Sigmoid colon (tissue), 4 donors: ENCODE results near the gene U2SURP.

ENCODE experiments used
- POLR2A ChIP-seq, 2 donors: fragments of 450-650 bp; IDR thresholded peaks; one replicate each; pipeline ENCODE4 v1.6.1; 2016; ENCODE audit warnings: antibody characterized with exemption in 2 of 2, mild to moderate bottlenecking in 2 of 2, moderate library complexity in 2 of 2
- POLR2AphosphoS5 ChIP-seq, 4 donors: sonication (generic); formaldehyde crosslinking; IDR thresholded peaks; one replicate each; pipeline ENCODE4 v1.6.1; 2017; ENCODE audit warnings: antibody characterized with exemption in 4 of 4
- TF ChIP-seq, protein P1 (sequence below), 4 experiments: fragments of 450-650 bp in 3 of 4; fragments of 200-600 bp in 1 of 4; IDR thresholded peaks; one replicate each; pipeline ENCODE4 v1.5.1; 2016 to 2019; ENCODE audit warnings: antibody characterized with exemption in 4 of 4, mild to moderate bottlenecking in 3 of 4, moderate library complexity in 2 of 4

- TF ChIP-seq, protein P1, sequence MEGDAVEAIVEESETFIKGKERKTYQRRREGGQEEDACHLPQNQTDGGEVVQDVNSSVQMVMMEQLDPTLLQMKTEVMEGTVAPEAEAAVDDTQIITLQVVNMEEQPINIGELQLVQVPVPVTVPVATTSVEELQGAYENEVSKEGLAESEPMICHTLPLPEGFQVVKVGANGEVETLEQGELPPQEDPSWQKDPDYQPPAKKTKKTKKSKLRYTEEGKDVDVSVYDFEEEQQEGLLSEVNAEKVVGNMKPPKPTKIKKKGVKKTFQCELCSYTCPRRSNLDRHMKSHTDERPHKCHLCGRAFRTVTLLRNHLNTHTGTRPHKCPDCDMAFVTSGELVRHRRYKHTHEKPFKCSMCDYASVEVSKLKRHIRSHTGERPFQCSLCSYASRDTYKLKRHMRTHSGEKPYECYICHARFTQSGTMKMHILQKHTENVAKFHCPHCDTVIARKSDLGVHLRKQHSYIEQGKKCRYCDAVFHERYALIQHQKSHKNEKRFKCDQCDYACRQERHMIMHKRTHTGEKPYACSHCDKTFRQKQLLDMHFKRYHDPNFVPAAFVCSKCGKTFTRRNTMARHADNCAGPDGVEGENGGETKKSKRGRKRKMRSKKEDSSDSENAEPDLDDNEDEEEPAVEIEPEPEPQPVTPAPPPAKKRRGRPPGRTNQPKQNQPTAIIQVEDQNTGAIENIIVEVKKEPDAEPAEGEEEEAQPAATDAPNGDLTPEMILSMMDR (IDR thresholded peaks at IDR 0.05) = no peak
- TF ChIP-seq POLR2A (IDR thresholded peaks at IDR 0.05) (no peak), POLR2AphosphoS5 (IDR thresholded peaks at IDR 0.05) (no peak)
Observed at GRCh38 chr3:142975316-142975995, 25.9 kb upstream of the U2SURP start.
